Heart right ventricle (tissue), 16 donors: ENCODE measurements around the gene SELENON. TPM values are rescaled to one million over a fixed set of nuclear protein-coding genes. Genes with fewer than 3 reads are reported as not detected.

ENCODE experiments used
- ATAC-seq, 8 donors: fragments of 200-7000 bp; cut with Tn5 transposase; one replicate each; pipeline ENCODE4 v1.9.1; 2020; ENCODE audit warnings: mild to moderate bottlenecking in 8 of 8, moderate library complexity in 8 of 8, moderate number of reproducible peaks in 1 of 8
- DNase-seq, 2 donors: peaks; one replicate each; pipeline ENCODE4 v3.0.0-alpha.2; 2020
- H3K27ac ChIP-seq, 10 donors: fragments of 200-600 bp; sonication (generic) in 2 of 10; one replicate each; pipeline versions ENCODE4 v1.5.0 to v1.8.0; 2020 to 2022; ENCODE audit warnings: mild to moderate bottlenecking in 3 of 10
- H3K27me3 ChIP-seq, 7 donors: fragments of 200-600 bp; one replicate each; pipeline ENCODE4 v1.8.0; 2021 to 2022; ENCODE audit warnings: mild to moderate bottlenecking in 2 of 7
- H3K36me3 ChIP-seq, 9 donors: fragments of 200-600 bp; sonication (generic) in 1 of 9; one replicate each; pipeline versions ENCODE4 v1.5.0 to v1.8.0; 2020 to 2022; ENCODE audit warnings: mild to moderate bottlenecking in 2 of 9
- H3K4me1 ChIP-seq, 9 donors: fragments of 200-600 bp; sonication (generic) in 1 of 9; one replicate each; pipeline versions ENCODE4 v1.5.0 to v1.8.0; 2020 to 2022; ENCODE audit warnings: mild to moderate bottlenecking in 4 of 9
- H3K4me3 ChIP-seq, 10 donors: fragments of 200-600 bp; sonication (generic) in 2 of 10; one replicate each; pipeline versions ENCODE4 v1.5.0 to v1.8.0; 2020 to 2022; ENCODE audit warnings: mild to moderate bottlenecking in 7 of 10, moderate library complexity in 2 of 10
- H3K9me3 ChIP-seq, 11 donors: fragments of 200-600 bp in 10 of 11; sonication (generic) in 2 of 11; one replicate each; pipeline versions ENCODE4 v1.5.0 to v1.8.0; 2013 to 2022; ENCODE audit warnings: mild to moderate bottlenecking in 2 of 11, control low read depth in 1 of 11, moderate library complexity in 1 of 11
- CTCF ChIP-seq, 9 donors: fragments of 200-600 bp; sonication (generic) in 2 of 9; IDR thresholded peaks; one replicate each; pipeline versions ENCODE4 v1.5.0 to v1.8.0; 2021 to 2022; ENCODE audit warnings: antibody characterized with exemption in 9 of 9, mild to moderate bottlenecking in 5 of 9, moderate library complexity in 1 of 9
- WGBS, 2 donors: extraction: QIAGEN DNeasy Blood & Tissue Kit; methylation state at CpG; one replicate each; pipeline ENCODE4 v1.1.7; 2013; ENCODE audit warnings: inconsistent platforms in 1 of 2; 5-methylcytosine and 5-hydroxymethylcytosine counted together
- intact Hi-C, 10 donors: fragments of 100-400 bp; cut with DNase I; formaldehyde crosslinking; loops; one replicate each; pipeline versions ENCODE4 v1.11.1 to v1.14.2; 2022
- polyA plus RNA-seq, 2 donors: library from polyadenylated mRNA; stranded (reverse); fragments of 200-250 nt; gene quantifications; one replicate each; pipeline ENCODE4 v1.2.3, GENCODE V29; 2013
- total RNA-seq, 10 donors: library from RNA; stranded (reverse); fragmentation: NEBNext Ultra II Directional in 3 of 10; extraction: Animal tissue kit (Norgen Biotek cat#: 25700) in 3 of 10; gene quantifications; one replicate each; pipeline versions ENCODE4 v1.2.1 to v1.2.4, GENCODE V29; 2021 to 2023
- donor health status: Arrhythmogenic right ventricular cardiomyopathy.
- donor health status: ischemic (EF 13 %, LVEDD 7.1; RV severe dilation, severe dysfunction).
- donor health status: healthy with polysubstance abuse.
- donor health status: DM: no; HTN: yes; CAD: no.
- donor health status: DM: no; HTN: no; CAD: no.
- donor health status: ischemic (EF 25% LVEDD 6.9; RV normal size, moderate dysfunction).
- donor health status: ischemic (EF 25% LVEDD 5.7; RV mildly dilated, moderate dysfunction).
- donor health status: healthy.
- donor health status: DM: yes; HTN: yes; CAD: no.
- donor health status: Ischemic cardiomyopathy.
- donor health status: ischemic (EF 35%, LVEDD 5.7; RV mildly dilated, moderate dysfunction).
- donor health status: nonischemic (EF 11% LVEDD 7.7; RV severe dilation, severe dysfunction).
- donor health status: DM: yes; HTN: yes; CAD: no.
- donor health status: PGD.
- donor health status: ischemic (EF 29% LVEDD 5.4; RV normal size, mild dysfunction).
- donor health status: nonischemic (EF 23%, LVEDD 6.1; RV moderate dilation, normal function).

SELENON gene
- total and polyA plus RNA-seq, 12 donors: 32.5 to 75.1 (median 44.5) TPM

DNA sequence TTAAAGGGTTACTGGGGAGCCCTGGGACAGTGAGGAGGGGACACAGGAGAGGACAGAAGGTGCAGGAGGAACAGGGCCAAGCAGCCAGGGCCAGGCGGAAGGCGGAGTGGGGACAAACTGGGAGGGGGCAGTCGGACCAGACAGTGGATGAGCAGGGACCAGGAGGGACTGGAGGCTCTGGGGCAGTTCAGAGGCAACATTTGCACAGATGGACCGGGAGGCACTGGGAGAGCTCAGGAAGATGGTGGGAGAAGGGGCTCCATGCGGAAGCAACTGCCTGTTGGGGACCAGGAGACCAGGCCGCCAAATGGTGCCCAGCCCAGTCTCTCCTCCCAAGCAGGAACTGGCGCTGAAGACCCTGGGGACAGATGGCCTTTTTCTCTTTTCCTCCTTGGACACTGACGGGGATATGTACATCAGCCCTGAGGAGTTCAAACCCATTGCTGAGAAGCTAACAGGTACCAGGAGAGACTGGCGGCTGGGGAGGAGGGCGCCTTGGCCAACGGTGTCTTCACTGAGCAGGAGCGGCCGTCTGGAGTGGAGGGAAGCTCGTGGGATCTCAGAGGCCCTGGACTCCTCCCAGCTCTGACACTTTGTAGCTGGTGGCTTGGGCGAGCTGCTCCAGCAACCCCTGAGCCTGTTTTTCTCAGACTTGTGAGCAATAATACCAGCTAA, 847 bp downstream of the SELENON start:
- peak overlapping the region; percentile 65 to 87 (median 82) for H3K27ac ChIP-seq

GRCh38 chr1:25802915-25803314, 2.9 kb downstream of the SELENON start:
- H3K4me3 ChIP-seq: no peak overlapping the region
- no peak for TF ChIP-seq CTCF (IDR thresholded peaks at IDR 0.05)
- WGBS, 2 donors: 71 to 81% methylated on average over 6 of the region's 6 CpGs
- no peaks in the 10 kb centered on the region for H3K9me3 ChIP-seq
- H3K36me3 ChIP-seq: peaks cover 0 to 50% (median 0%) of the 10 kb centered on the region in 9 donors
- peaks cover 37 to 92% (median 83%) of the 10 kb centered on the region in 9 donors for H3K4me1 ChIP-seq
- H3K27ac ChIP-seq: peak overlapping the region in 1 of 10 donors; percentile 9
- DNase-seq (no peak), ATAC-seq (no peak)
- H3K27me3 ChIP-seq: no peaks in the 10 kb centered on the region
- intact Hi-C loops: loop anchor here in 1 of 10 donors (10.0 kb wide), 1 partner anchor 278 kb away; no protein-coding TSS in a partner anchor

More for the DNA sequence above, 847 bp downstream of the SELENON start:
- DNase-seq (no peak), ATAC-seq (peak in 6 of 8 donors; percentile 3 to 20 (median 6))
- peaks cover 35 to 87% (median 78%) of the 10 kb centered on the region in 9 donors for H3K4me1 ChIP-seq
- H3K9me3 ChIP-seq: no peaks in the 10 kb centered on the region
- TF ChIP-seq CTCF (IDR thresholded peaks at IDR 0.05): no peak
- H3K27me3 ChIP-seq: no peaks in the 10 kb centered on the region
- H3K36me3 ChIP-seq: peaks cover 0 to 32% (median 0%) of the 10 kb centered on the region in 9 donors
- WGBS, 2 donors: 37 to 47% methylated on average over 15 of the region's 15 CpGs
- H3K4me3 ChIP-seq: peak overlapping the region; percentile 35 to 71 (median 65)
- intact Hi-C loops: loop anchor here in 1 of 10 donors (10.0 kb wide), 1 partner anchor 276 kb away; no protein-coding TSS in a partner anchor

- 96 to 100% methylated on average over 1 of the region's 1 CpG for whole genome bisulfite sequencing, 2 donors
Observed at GRCh38 chr1:25803368-25803767, 3.4 kb downstream of the SELENON start.

More at GRCh38 chr1:25803368-25803767, 3.4 kb downstream of the SELENON start:
- Histone ChIP-seq H3K4me3 (no peak overlapping the region), H3K36me3 (peaks cover 0 to 55% (median 0%) of the 10 kb centered on the region in 9 donors), H3K27ac (peak overlapping the region in 3 of 10 donors; percentile 9 to 80 (median 39)), H3K9me3 (no peaks in the 10 kb centered on the region), H3K27me3 (no peaks in the 10 kb centered on the region), H3K4me1 (peaks cover 37 to 93% (median 83%) of the 10 kb centered on the region in 9 donors)
- no peak for ATAC-seq
- intact Hi-C loops: loop anchor here in 1 of 10 donors (10.0 kb wide), 1 partner anchor 279 kb away; no protein-coding TSS in a partner anchor
- DNase-seq: no peak
- no peak for TF ChIP-seq CTCF (IDR thresholded peaks at IDR 0.05)
